Mammary epithelial cell (primary cell): ENCODE data around the gene WBP2NL.

Source experiments
- EZH2 ChIP-seq: IDR thresholded peaks from 2 replicates; pipeline ENCODE4 v1.6.1; 2012; ENCODE audit warnings: low read length, inconsistent platforms, borderline replicate concordance
- TF ChIP-seq, protein P1 (sequence below), 2 donors: IDR thresholded peaks in 1 of 2; conservative IDR thresholded peaks in 1 of 2; 2 replicates each; pipeline ENCODE4 v1.5.1; 2011 to 2012; ENCODE audit warnings: inconsistent platforms in 2 of 2, low read length in 2 of 2, mild to moderate bottlenecking in 2 of 2, control low read depth in 1 of 2, low read depth in 1 of 2; ENCODE audit not compliant: insufficient read depth in 1 of 2; ENCODE audit errors: extremely low read depth in 1 of 2

DNA sequence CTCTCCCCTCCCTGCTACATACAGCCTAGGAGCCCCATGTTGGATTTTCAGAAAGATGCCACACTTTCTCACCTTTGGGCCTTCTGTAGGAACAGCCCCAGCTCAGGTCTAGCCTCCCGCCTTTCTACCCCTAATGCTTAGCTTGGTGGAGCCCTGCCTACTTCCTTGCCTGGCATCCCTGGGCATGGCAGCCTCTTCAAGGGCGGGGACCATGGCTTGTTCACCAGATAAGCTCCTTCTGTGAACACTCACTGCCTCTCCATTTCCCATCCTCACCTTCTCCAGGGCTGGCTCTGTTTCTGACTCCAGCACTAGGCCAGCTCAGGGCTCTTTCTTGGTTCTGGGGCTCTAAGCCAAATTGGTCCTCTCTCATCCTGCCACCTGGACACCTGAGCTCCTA lies 28.0 kb upstream of the WBP2NL start:
- TF ChIP-seq, protein P1, sequence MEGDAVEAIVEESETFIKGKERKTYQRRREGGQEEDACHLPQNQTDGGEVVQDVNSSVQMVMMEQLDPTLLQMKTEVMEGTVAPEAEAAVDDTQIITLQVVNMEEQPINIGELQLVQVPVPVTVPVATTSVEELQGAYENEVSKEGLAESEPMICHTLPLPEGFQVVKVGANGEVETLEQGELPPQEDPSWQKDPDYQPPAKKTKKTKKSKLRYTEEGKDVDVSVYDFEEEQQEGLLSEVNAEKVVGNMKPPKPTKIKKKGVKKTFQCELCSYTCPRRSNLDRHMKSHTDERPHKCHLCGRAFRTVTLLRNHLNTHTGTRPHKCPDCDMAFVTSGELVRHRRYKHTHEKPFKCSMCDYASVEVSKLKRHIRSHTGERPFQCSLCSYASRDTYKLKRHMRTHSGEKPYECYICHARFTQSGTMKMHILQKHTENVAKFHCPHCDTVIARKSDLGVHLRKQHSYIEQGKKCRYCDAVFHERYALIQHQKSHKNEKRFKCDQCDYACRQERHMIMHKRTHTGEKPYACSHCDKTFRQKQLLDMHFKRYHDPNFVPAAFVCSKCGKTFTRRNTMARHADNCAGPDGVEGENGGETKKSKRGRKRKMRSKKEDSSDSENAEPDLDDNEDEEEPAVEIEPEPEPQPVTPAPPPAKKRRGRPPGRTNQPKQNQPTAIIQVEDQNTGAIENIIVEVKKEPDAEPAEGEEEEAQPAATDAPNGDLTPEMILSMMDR (conservative IDR thresholded peaks at IDR 0.05 in 1 of 2, IDR thresholded peaks at IDR 0.05 in 1 of 2; ENCODE audit: extremely low read depth in 1 of 2, insufficient read depth in 1 of 2, low read depth in 1 of 2, low read length in 2 of 2) = no peak
- TF ChIP-seq EZH2 = no peak
